PC-3 (cell line): ENCODE measurements around the gene SBK1. TPM values are rescaled to one million over a fixed set of nuclear protein-coding genes. Genes with fewer than 3 reads are reported as not detected.

Experiments
- total RNA-seq: library from RNA; depleted of rRNA; stranded (reverse); fragments of >200 nt; gene quantifications from 2 replicates; pipeline ENCODE4 v1.2.3, GENCODE V29; 2014; rRNA removed

SBK1 gene
- total RNA-seq, 1 experiment from 2014 or later: 0.95 TPM

Other genes with a start within 250 kb of the SBK1 start
- gene GSG1L, start 228.8 kb upstream of the SBK1 start, total RNA-seq: not detected in 2 replicates
- 106 and 110 TPM in 2 replicates for gene XPO6, start 80.6 kb upstream of the SBK1 start, total RNA-seq
- gene NPIPB6, start 71.0 kb downstream of the SBK1 start, total RNA-seq: 0.17 and 2.5 TPM in 2 replicates
- gene EIF3CL, start 111.3 kb downstream of the SBK1 start, total RNA-seq: 47.6 and 80.4 TPM in 2 replicates
- not detected in 2 replicates for gene NPIPB7, start 179.8 kb downstream of the SBK1 start, total RNA-seq
- 10.7 and 13.3 TPM in 2 replicates for gene CLN3, start 199.5 kb downstream of the SBK1 start, total RNA-seq
- 0.04 TPM in 1 of 2 replicates, not detected in the other for gene APOBR, start 202.1 kb downstream of the SBK1 start, total RNA-seq
- not detected in 2 replicates for gene IL27, start 214.3 kb downstream of the SBK1 start, total RNA-seq
- 9.2 and 16.5 TPM in 2 replicates for gene NUPR1, start 246.4 kb downstream of the SBK1 start, total RNA-seq